ENCODE measurements around the gene CFAP99.

- TF ChIP-seq CTCF (IDR thresholded peaks at IDR 0.05 in 4 of 5, conservative IDR thresholded peaks at IDR 0.05 in 1 of 5) (no peak), POLR2A (IDR thresholded peaks at IDR 0.05) (no peak)
Observed at GRCh38 chr4:2497931-2498330, 79.2 kb downstream of the CFAP99 start.
